ENCODE results near the gene UACA.
A peak's percentile ranks its signal among the peaks of the same experiment; 100 is the strongest.

Gene UACA

DNA sequence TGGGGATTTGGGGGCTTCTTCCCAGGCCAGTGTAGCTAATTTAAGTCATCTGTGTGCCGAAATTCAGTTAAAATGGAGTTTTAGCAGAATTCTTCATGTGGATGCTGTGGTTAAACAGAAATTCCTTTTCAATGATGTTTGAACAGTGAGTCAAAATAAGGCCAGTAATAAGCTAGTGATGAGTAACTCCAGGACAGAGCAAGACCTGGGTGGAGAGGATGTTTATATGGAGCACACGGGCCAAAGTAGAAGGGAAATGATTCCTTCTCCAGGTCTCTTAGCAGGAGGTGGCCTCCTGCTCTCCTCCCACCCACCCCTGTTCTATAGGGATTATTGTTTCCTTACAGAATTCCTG lies 31.9 kb upstream of the UACA start:
- Histone ChIP-seq H3K9me3 (no peaks in the 10 kb centered on the region), H3K4me3 (no peak overlapping the region), H3K4me1 (peaks cover 0 to 59% (median 44%) of the 10 kb centered on the region in 4 donors), H3K27me3 (no peaks in the 10 kb centered on the region), H3K27ac (peak overlapping the region; percentile 71 to 77), H3K36me3 (no peaks in the 10 kb centered on the region)
- DNase-seq = no peak
- intact Hi-C loops (cut with DNase I; ENCODE audit: low total_unique reads) = no loop called here
- TF ChIP-seq, protein P1, sequence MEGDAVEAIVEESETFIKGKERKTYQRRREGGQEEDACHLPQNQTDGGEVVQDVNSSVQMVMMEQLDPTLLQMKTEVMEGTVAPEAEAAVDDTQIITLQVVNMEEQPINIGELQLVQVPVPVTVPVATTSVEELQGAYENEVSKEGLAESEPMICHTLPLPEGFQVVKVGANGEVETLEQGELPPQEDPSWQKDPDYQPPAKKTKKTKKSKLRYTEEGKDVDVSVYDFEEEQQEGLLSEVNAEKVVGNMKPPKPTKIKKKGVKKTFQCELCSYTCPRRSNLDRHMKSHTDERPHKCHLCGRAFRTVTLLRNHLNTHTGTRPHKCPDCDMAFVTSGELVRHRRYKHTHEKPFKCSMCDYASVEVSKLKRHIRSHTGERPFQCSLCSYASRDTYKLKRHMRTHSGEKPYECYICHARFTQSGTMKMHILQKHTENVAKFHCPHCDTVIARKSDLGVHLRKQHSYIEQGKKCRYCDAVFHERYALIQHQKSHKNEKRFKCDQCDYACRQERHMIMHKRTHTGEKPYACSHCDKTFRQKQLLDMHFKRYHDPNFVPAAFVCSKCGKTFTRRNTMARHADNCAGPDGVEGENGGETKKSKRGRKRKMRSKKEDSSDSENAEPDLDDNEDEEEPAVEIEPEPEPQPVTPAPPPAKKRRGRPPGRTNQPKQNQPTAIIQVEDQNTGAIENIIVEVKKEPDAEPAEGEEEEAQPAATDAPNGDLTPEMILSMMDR (IDR thresholded peaks at IDR 0.05) = no peak

DNA sequence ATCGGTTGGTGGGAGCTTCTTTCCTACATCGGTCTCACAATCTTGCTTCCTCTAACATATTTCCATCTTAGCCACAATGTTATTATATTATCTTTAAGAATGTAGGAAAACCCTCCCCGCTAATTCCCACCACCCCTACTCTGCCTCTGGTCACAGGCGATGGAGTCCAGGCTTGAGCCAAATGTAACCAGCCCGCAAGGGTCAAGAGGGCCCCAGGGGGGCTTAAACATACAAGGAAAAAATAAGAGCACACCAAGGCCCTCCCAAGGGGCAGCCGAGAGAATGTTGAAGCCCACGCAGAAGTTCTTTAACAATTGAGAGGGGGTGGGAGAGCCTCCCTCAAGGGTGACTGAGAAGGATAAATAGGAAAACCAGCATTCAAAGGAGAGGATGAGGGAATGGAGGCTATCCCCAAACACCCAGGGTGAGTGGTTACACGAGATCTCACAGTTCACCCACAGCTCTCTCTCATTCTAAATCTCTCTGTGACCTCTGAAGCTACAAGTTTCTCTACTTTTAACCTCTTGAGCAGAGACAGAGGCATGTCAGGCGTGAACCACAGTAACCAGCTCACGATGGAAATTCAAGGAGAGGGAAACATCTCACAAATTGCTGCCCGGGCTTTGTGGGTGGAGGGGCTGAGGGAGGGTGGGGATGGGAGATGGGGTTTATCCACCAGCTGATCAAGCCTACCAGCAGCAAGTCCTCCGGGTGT lies 31.4 kb upstream of the UACA start:
- H3K27me3 ChIP-seq = no peaks in the 10 kb centered on the region
- no peaks in the 10 kb centered on the region for H3K36me3 ChIP-seq
- intact Hi-C loops (cut with DNase I; ENCODE audit: low total_unique reads) = no loop called here
- TF ChIP-seq, protein P1 (IDR thresholded peaks at IDR 0.05) = no peak
- peaks cover 0 to 54% (median 42%) of the 10 kb centered on the region in 4 donors for H3K4me1 ChIP-seq
- H3K4me3 ChIP-seq = no peak overlapping the region
- H3K9me3 ChIP-seq = no peaks in the 10 kb centered on the region
- DNase-seq = no peak
- H3K27ac ChIP-seq = peak overlapping the region; percentile 71 to 77

DNA sequence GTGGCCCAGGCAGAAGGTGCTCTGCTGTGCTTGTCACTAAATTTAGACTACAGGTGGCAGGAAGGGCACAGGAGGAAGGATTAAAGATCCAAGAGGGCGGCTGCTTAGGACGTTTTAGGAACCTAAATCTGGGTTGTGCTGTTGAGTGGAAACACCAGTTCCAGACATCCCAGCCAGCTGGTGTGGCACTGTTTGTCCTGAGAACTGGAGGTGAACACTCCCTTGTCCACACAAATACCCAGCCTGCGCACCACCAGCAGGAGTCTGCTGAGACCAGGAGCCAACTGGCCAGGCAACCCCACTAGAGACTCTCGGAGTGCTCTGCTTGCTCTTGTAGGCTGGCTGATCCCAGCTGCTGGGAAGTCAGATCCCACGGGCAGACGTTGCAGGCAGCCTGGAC lies 30.3 kb upstream of the UACA start:
- TF ChIP-seq, protein P1 (IDR thresholded peaks at IDR 0.05) = no peak
- no peak for DNase-seq
- H3K4me1 ChIP-seq = peaks cover 0 to 43% (median 32%) of the 10 kb centered on the region in 4 donors
- no peak overlapping the region for H3K4me3 ChIP-seq
- intact Hi-C loops (cut with DNase I; ENCODE audit: low total_unique reads) = no loop called here
- H3K36me3 ChIP-seq = no peaks in the 10 kb centered on the region
- no peaks in the 10 kb centered on the region for H3K27me3 ChIP-seq
- H3K9me3 ChIP-seq = no peaks in the 10 kb centered on the region
- H3K27ac ChIP-seq = peak overlapping the region; percentile 71 to 77

DNA sequence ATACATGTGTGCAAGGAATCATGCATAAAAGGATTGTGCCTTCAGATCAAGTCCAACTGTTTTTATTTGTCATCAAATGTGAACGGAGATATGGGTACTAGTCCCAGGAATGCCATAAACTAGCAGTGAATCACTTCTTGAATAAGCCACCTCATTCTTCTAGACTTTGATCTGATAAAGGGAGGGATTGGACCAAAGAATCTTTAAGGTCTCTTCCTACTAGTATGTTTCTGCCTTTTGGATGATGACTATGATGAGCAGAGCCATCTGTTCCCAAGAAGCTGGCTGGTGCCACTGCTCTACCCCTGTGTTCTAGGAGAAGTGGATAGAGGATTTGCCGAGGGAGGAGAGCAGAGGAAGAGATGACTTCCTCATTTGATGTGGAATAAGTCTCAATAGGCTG lies 28.8 kb upstream of the UACA start:
- peaks cover 0 to 28% (median 25%) of the 10 kb centered on the region in 4 donors for H3K4me1 ChIP-seq
- H3K9me3 ChIP-seq = no peaks in the 10 kb centered on the region
- TF ChIP-seq, protein P1 (IDR thresholded peaks at IDR 0.05) = no peak
- DNase-seq = no peak
- H3K4me3 ChIP-seq = no peak overlapping the region
- intact Hi-C loops (cut with DNase I; ENCODE audit: low total_unique reads) = no loop called here
- H3K27me3 ChIP-seq = no peaks in the 10 kb centered on the region
- no peak overlapping the region for H3K27ac ChIP-seq
- no peaks in the 10 kb centered on the region for H3K36me3 ChIP-seq

- Histone ChIP-seq H3K36me3 (no peaks in the 10 kb centered on the region), H3K27me3 (no peaks in the 10 kb centered on the region), H3K27ac (no peak overlapping the region), H3K4me1 (peaks cover 0 to 20% (median 18%) of the 10 kb centered on the region in 4 donors), H3K9me3 (no peaks in the 10 kb centered on the region), H3K4me3 (no peak overlapping the region)
- DNase-seq = no peak
- TF ChIP-seq, protein P1 (IDR thresholded peaks at IDR 0.05) = no peak
- intact Hi-C loops (cut with DNase I; ENCODE audit: low total_unique reads) = no loop called here
These were observed 27.9 kb upstream of the UACA start for GRCh38 chr15:70791259-70791658.
